Liver (tissue), 9 donors: ENCODE results near the gene SLC8A1. TPM values are rescaled to one million over a fixed set of nuclear protein-coding genes. Genes with fewer than 3 reads are reported as not detected.

Experiments used
- DNase-seq: peaks from one replicate; pipeline ENCODE4 v3.0.0-alpha.2; 2017; ENCODE audit warnings: low spot score
- H3K27ac ChIP-seq, 2 donors: one replicate each; pipeline ENCODE4 v1.7.0; 2013; ENCODE audit warnings: inconsistent platforms in 2 of 2, low read length in 2 of 2, control low read depth in 1 of 2, low read depth in 1 of 2, mild to moderate bottlenecking in 1 of 2
- H3K27me3 ChIP-seq, 4 donors: one replicate each; pipeline versions ENCODE4 v1.6.1 to v1.7.0; 2013; ENCODE audit warnings: low read length in 3 of 4, inconsistent platforms in 1 of 4, mild to moderate bottlenecking in 1 of 4, moderate library complexity in 1 of 4; ENCODE audit not compliant: control insufficient read depth in 4 of 4, insufficient read depth in 4 of 4
- H3K36me3 ChIP-seq, 4 donors: one replicate each; pipeline versions ENCODE4 v1.6.1 to v1.7.0; 2013; ENCODE audit warnings: low read length in 3 of 4, mild to moderate bottlenecking in 3 of 4, low read depth in 1 of 4, moderate library complexity in 1 of 4; ENCODE audit not compliant: control insufficient read depth in 4 of 4, insufficient read depth in 3 of 4
- H3K4me1 ChIP-seq, 4 donors: one replicate each; pipeline versions ENCODE4 v1.6.1 to v1.7.0; 2013; ENCODE audit warnings: low read length in 3 of 4, mild to moderate bottlenecking in 3 of 4, moderate library complexity in 1 of 4; ENCODE audit not compliant: control insufficient read depth in 4 of 4, insufficient read depth in 4 of 4
- H3K4me3 ChIP-seq, 3 donors: one replicate each; pipeline versions ENCODE4 v1.6.1 to v1.7.0; 2013; ENCODE audit warnings: low read length in 3 of 3, control low read depth in 1 of 3, low read depth in 1 of 3, mild to moderate bottlenecking in 1 of 3
- H3K9ac ChIP-seq, 2 donors: one replicate each; pipeline ENCODE4 v1.7.0; 2013; ENCODE audit warnings: low read length in 2 of 2, mild to moderate bottlenecking in 2 of 2, moderate library complexity in 2 of 2, control low read depth in 1 of 2, low read depth in 1 of 2
- H3K9me3 ChIP-seq, 4 donors: one replicate each; pipeline versions ENCODE4 v1.6.1 to v1.7.0; 2013; ENCODE audit warnings: low read length in 3 of 4; ENCODE audit not compliant: control insufficient read depth in 4 of 4
- EGR1 ChIP-seq, 2 donors: IDR thresholded peaks; 2 replicates each; pipeline ENCODE4 v1.6.1; 2016 to 2018; ENCODE audit warnings: antibody characterized with exemption in 2 of 2, low read depth in 2 of 2
- FOXA1 ChIP-seq: IDR thresholded peaks from 2 replicates; pipeline ENCODE4 v1.6.1; 2016; ENCODE audit warnings: antibody characterized with exemption
- FOXA2 ChIP-seq: IDR thresholded peaks from 2 replicates; pipeline ENCODE4 v1.6.1; 2016; ENCODE audit warnings: antibody characterized with exemption
- GABPA ChIP-seq, 2 donors: IDR thresholded peaks in 1 of 2; conservative IDR thresholded peaks in 1 of 2; 2 replicates each; pipeline ENCODE4 v1.6.1; 2016; ENCODE audit warnings: antibody characterized with exemption in 2 of 2, mild to moderate bottlenecking in 1 of 2, moderate library complexity in 1 of 2
- HNF4G ChIP-seq: IDR thresholded peaks from 2 replicates; pipeline ENCODE4 v1.6.1; 2016; ENCODE audit warnings: antibody characterized with exemption
- JUND ChIP-seq, 2 donors: IDR thresholded peaks; 2 replicates each; pipeline ENCODE4 v1.6.1; 2016; ENCODE audit warnings: antibody characterized with exemption in 2 of 2
- NR2F2 ChIP-seq: IDR thresholded peaks from 2 replicates; pipeline ENCODE4 v1.6.1; 2016; ENCODE audit warnings: antibody characterized with exemption
- RXRA ChIP-seq, 2 donors: IDR thresholded peaks; 2 replicates each; pipeline ENCODE4 v1.6.1; 2017 to 2018; ENCODE audit warnings: antibody characterized with exemption in 2 of 2, mild to moderate bottlenecking in 1 of 2
- SP1 ChIP-seq: IDR thresholded peaks from 2 replicates; pipeline ENCODE4 v1.6.1; 2018; ENCODE audit warnings: antibody characterized with exemption, mild to moderate bottlenecking
- TAF1 ChIP-seq: conservative IDR thresholded peaks from 2 replicates; pipeline ENCODE4 v1.6.1; 2016; ENCODE audit warnings: antibody characterized with exemption, mild to moderate bottlenecking
- YY1 ChIP-seq: IDR thresholded peaks from 2 replicates; pipeline ENCODE4 v1.6.1; 2016; ENCODE audit warnings: antibody characterized with exemption, mild to moderate bottlenecking
- WGBS: extraction: QIAGEN DNeasy Blood & Tissue Kit; methylation state at CpG from one replicate; pipeline ENCODE4 v1.1.7; 2013; 5-methylcytosine and 5-hydroxymethylcytosine counted together
- polyA plus RNA-seq, 2 donors: library from polyadenylated mRNA; stranded (reverse) in 1 of 2; unstranded in 1 of 2; fragments of 200-250 nt in 1 of 2; fragments of >200 nt in 1 of 2; fragmentation: Nextera tagmentation in 1 of 2; extraction: Ambion mirVana in 1 of 2; gene quantifications; one replicate each; pipeline versions ENCODE4 v1.2.1 to v1.2.3, GENCODE V29; 2013 to 2015
- total RNA-seq, 2 donors: library from RNA; depleted of rRNA; stranded (reverse); fragments of >200 nt; gene quantifications; one replicate each; pipeline ENCODE4 v1.2.3, GENCODE V29; 2014
- TF ChIP-seq, protein P1 (sequence below): IDR thresholded peaks from 2 replicates; pipeline ENCODE4 v1.6.1; 2016; ENCODE audit warnings: antibody characterized with exemption
- TF ChIP-seq, protein P2 (sequence below): IDR thresholded peaks from 2 replicates; pipeline ENCODE4 v1.6.1; 2016; ENCODE audit warnings: antibody characterized with exemption
- TF ChIP-seq, protein P3 (sequence below): fragments of 150-350 bp; IDR thresholded peaks from 2 replicates; pipeline ENCODE4 v1.5.1; 2017; ENCODE audit warnings: improper control_type of control experiment, low read depth, low read length; ENCODE audit not compliant: missing input control
- TF ChIP-seq, protein P4 (sequence below): IDR thresholded peaks from 2 replicates; pipeline ENCODE4 v1.6.1; 2016; ENCODE audit warnings: antibody characterized with exemption
- TF ChIP-seq, protein P5 (sequence below): IDR thresholded peaks from 2 replicates; pipeline ENCODE4 v1.6.1; 2016; ENCODE audit warnings: antibody characterized with exemption, mild to moderate bottlenecking
- donor health status: healthy.
- donor health status: healthy.
- donor health status: healthy.
- donor health status: healthy.
- donor health status: healthy.

SLC8A1 gene
- total and polyA plus RNA-seq, 4 donors: 1.2 to 18.5 (median 8.2) TPM

DNA sequence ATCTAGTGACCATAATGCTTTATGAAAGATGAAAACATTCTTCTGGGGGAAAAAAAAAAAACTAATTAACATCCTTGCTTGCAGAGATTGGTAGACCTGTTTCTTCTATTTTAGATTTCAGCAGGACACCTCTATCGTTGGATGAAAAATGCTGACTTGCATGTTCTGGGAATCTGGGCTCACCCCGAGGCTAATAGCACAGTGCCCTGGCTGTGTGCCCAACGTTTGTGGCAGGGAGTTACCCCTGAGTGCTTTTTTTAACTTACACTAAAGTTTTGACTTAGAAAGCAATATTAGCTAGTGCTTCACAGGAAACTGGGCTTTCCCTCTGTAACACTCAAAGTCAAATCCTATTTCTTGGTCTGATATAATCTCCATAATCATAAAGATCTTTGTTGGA lies 233.2 kb downstream of the SLC8A1 start:
- H3K9ac ChIP-seq: no peak overlapping the region
- H3K36me3 ChIP-seq: no peaks in the 10 kb centered on the region
- 19% methylated on average over 3 of the region's 3 CpGs for WGBS
- no peaks in the 10 kb centered on the region for H3K4me1 ChIP-seq
- H3K9me3 ChIP-seq: no peaks in the 10 kb centered on the region
- no peaks in the 10 kb centered on the region for H3K27me3 ChIP-seq
- H3K4me3 ChIP-seq: no peak overlapping the region
- no peak overlapping the region for H3K27ac ChIP-seq
- TF ChIP-seq, protein P1, sequence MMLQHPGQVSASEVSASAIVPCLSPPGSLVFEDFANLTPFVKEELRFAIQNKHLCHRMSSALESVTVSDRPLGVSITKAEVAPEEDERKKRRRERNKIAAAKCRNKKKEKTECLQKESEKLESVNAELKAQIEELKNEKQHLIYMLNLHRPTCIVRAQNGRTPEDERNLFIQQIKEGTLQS: no peak
- TF ChIP-seq TAF1: no peak
- DNase-seq: no peak

DNA sequence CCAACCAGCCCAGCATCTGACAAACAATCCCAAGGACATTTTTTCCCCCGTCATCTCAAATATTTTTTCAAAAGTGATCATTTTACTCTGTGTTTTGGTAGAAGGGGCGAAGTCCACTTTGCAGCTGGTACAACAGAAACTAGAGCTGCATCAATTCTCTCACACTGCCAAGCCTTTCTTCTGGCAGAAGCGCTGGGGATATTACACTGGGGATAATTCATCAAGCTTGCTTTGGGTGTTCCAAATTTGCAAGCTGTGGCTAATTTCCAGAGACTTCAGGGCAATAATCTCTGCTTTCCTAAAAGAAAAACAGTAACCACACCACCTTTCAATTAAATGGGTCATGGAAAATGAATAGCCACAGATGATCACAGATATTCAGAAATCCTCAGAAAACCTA lies 238.3 kb downstream of the SLC8A1 start:
- no peak overlapping the region for H3K9ac ChIP-seq
- WGBS: 61% methylated on average over 3 of the region's 3 CpGs
- H3K4me1 ChIP-seq: no peaks in the 10 kb centered on the region
- H3K4me3 ChIP-seq: no peak overlapping the region
- no peaks in the 10 kb centered on the region for H3K36me3 ChIP-seq
- H3K9me3 ChIP-seq: no peaks in the 10 kb centered on the region
- no peak overlapping the region for H3K27ac ChIP-seq
- DNase-seq: no peak
- TF ChIP-seq RXRA (IDR thresholded peaks at IDR 0.05) (no peak), YY1 (no peak), FOXA1 (no peak), HNF4G (no peak), FOXA2 (no peak), JUND (IDR thresholded peaks at IDR 0.05) (no peak), SP1 (no peak), NR2F2 (no peak), EGR1 (IDR thresholded peaks at IDR 0.05; ENCODE audit: low read depth in 2 of 2) (no peak), TAF1 (no peak), GABPA (IDR thresholded peaks at IDR 0.05 in 1 of 2, conservative IDR thresholded peaks at IDR 0.05 in 1 of 2) (no peak)
- TF ChIP-seq, protein P2, sequence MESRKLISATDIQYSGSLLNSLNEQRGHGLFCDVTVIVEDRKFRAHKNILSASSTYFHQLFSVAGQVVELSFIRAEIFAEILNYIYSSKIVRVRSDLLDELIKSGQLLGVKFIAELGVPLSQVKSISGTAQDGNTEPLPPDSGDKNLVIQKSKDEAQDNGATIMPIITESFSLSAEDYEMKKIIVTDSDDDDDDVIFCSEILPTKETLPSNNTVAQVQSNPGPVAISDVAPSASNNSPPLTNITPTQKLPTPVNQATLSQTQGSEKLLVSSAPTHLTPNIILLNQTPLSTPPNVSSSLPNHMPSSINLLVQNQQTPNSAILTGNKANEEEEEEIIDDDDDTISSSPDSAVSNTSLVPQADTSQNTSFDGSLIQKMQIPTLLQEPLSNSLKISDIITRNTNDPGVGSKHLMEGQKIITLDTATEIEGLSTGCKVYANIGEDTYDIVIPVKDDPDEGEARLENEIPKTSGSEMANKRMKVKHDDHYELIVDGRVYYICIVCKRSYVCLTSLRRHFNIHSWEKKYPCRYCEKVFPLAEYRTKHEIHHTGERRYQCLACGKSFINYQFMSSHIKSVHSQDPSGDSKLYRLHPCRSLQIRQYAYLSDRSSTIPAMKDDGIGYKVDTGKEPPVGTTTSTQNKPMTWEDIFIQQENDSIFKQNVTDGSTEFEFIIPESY: no peak
- TF ChIP-seq, protein P3, sequence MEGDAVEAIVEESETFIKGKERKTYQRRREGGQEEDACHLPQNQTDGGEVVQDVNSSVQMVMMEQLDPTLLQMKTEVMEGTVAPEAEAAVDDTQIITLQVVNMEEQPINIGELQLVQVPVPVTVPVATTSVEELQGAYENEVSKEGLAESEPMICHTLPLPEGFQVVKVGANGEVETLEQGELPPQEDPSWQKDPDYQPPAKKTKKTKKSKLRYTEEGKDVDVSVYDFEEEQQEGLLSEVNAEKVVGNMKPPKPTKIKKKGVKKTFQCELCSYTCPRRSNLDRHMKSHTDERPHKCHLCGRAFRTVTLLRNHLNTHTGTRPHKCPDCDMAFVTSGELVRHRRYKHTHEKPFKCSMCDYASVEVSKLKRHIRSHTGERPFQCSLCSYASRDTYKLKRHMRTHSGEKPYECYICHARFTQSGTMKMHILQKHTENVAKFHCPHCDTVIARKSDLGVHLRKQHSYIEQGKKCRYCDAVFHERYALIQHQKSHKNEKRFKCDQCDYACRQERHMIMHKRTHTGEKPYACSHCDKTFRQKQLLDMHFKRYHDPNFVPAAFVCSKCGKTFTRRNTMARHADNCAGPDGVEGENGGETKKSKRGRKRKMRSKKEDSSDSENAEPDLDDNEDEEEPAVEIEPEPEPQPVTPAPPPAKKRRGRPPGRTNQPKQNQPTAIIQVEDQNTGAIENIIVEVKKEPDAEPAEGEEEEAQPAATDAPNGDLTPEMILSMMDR: no peak
- TF ChIP-seq, protein P4, sequence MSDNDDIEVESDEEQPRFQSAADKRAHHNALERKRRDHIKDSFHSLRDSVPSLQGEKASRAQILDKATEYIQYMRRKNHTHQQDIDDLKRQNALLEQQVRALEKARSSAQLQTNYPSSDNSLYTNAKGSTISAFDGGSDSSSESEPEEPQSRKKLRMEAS: no peak
- TF ChIP-seq, protein P5, sequence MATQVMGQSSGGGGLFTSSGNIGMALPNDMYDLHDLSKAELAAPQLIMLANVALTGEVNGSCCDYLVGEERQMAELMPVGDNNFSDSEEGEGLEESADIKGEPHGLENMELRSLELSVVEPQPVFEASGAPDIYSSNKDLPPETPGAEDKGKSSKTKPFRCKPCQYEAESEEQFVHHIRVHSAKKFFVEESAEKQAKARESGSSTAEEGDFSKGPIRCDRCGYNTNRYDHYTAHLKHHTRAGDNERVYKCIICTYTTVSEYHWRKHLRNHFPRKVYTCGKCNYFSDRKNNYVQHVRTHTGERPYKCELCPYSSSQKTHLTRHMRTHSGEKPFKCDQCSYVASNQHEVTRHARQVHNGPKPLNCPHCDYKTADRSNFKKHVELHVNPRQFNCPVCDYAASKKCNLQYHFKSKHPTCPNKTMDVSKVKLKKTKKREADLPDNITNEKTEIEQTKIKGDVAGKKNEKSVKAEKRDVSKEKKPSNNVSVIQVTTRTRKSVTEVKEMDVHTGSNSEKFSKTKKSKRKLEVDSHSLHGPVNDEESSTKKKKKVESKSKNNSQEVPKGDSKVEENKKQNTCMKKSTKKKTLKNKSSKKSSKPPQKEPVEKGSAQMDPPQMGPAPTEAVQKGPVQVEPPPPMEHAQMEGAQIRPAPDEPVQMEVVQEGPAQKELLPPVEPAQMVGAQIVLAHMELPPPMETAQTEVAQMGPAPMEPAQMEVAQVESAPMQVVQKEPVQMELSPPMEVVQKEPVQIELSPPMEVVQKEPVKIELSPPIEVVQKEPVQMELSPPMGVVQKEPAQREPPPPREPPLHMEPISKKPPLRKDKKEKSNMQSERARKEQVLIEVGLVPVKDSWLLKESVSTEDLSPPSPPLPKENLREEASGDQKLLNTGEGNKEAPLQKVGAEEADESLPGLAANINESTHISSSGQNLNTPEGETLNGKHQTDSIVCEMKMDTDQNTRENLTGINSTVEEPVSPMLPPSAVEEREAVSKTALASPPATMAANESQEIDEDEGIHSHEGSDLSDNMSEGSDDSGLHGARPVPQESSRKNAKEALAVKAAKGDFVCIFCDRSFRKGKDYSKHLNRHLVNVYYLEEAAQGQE: no peak
- no peaks in the 10 kb centered on the region for H3K27me3 ChIP-seq
